Osteoblast (primary cell): ENCODE results near the gene FOXB2. TPM values are rescaled to one million over a fixed set of nuclear protein-coding genes. Genes with fewer than 3 reads are reported as not detected.

Source experiments
- DNase-seq: peaks from one replicate; pipeline ENCODE4 v3.0.0; 2011; ENCODE audit warnings: low spot score, mixed read lengths; ENCODE audit not compliant: insufficient read length; ENCODE audit errors: missing footprints
- H2AFZ ChIP-seq: 2 replicates; pipeline ENCODE4 v1.6.0; 2011; ENCODE audit warnings: mild to moderate bottlenecking, low read length
- H3K27ac ChIP-seq: 2 replicates; pipeline ENCODE4 v1.5.1; 2011; ENCODE audit warnings: mild to moderate bottlenecking, low read depth, low read length, moderate library complexity
- H3K27me3 ChIP-seq: 2 replicates; pipeline ENCODE4 v1.6.0; 2012; ENCODE audit warnings: mild to moderate bottlenecking, control low read depth, inconsistent platforms, low read length, moderate library complexity; ENCODE audit not compliant: insufficient read depth
- H3K36me3 ChIP-seq: 2 replicates; pipeline ENCODE4 v1.5.1; 2011; ENCODE audit warnings: mild to moderate bottlenecking, low read length, control low read depth, moderate library complexity; ENCODE audit not compliant: insufficient read depth
- H3K4me1 ChIP-seq: 2 replicates; pipeline ENCODE4 v1.5.1; 2011; ENCODE audit warnings: mild to moderate bottlenecking, low read length, control low read depth, moderate library complexity; ENCODE audit not compliant: insufficient read depth
- H3K4me2 ChIP-seq: 2 replicates; pipeline ENCODE4 v1.6.0; 2011; ENCODE audit warnings: mild to moderate bottlenecking, low read length; ENCODE audit not compliant: insufficient read depth
- H3K4me3 ChIP-seq: fragments of 200-600 bp; sonication (generic); 3 replicates; pipeline ENCODE4 v1.5.1; 2012; ENCODE audit warnings: mild to moderate bottlenecking, low read length, inconsistent platforms; ENCODE audit not compliant: insufficient read depth
- H3K79me2 ChIP-seq: 2 replicates; pipeline ENCODE4 v1.6.0; 2012; ENCODE audit warnings: mild to moderate bottlenecking, low read length, control low read depth, inconsistent platforms; ENCODE audit not compliant: insufficient read depth
- H3K9me3 ChIP-seq: 2 replicates; pipeline ENCODE4 v1.5.1; 2011; ENCODE audit warnings: low read depth, low read length, control low read depth
- H4K20me1 ChIP-seq: 2 replicates; pipeline ENCODE4 v1.6.0; 2012; ENCODE audit warnings: mild to moderate bottlenecking, low read length, control low read depth; ENCODE audit not compliant: insufficient read depth
- CTCF ChIP-seq: IDR thresholded peaks from 2 replicates; pipeline ENCODE4 v1.5.1; 2011; ENCODE audit warnings: mild to moderate bottlenecking, low read depth, low read length, moderate library complexity; ENCODE audit errors: extremely low read depth
- total RNA-seq: library from RNA; depleted of rRNA; stranded (reverse); fragments of >200 nt; gene quantifications from 2 replicates; pipeline ENCODE4 v1.2.3, GENCODE V29; 2012

FOXB2 gene
- total RNA-seq, 1 donor = not detected

GRCh38 chr9:77015327-77016048, 4.0 kb upstream of the FOXB2 start:
- no peak overlapping the region for H3K4me3 ChIP-seq
- H2AFZ ChIP-seq = no peak overlapping the region
- H3K27me3 ChIP-seq = peaks cover 97% of the 10 kb centered on the region
- peak; percentile 86 for DNase-seq
- no peak overlapping the region for H3K27ac ChIP-seq
- TF ChIP-seq CTCF = no peak
- no peaks in the 10 kb centered on the region for H3K79me2 ChIP-seq
- H3K4me2 ChIP-seq = no peak overlapping the region
- H3K4me1 ChIP-seq = peaks cover 4% of the 10 kb centered on the region
- H4K20me1 ChIP-seq = no peaks in the 10 kb centered on the region
- H3K9me3 ChIP-seq = no peaks in the 10 kb centered on the region
- no peaks in the 10 kb centered on the region for H3K36me3 ChIP-seq

- Histone ChIP-seq H3K4me3 (no peak overlapping the region), H2AFZ (no peak overlapping the region), H3K27me3 (peaks cover 97% of the 10 kb centered on the region), H3K79me2 (no peaks in the 10 kb centered on the region), H3K4me2 (no peak overlapping the region), H3K27ac (no peak overlapping the region), H3K9me3 (no peaks in the 10 kb centered on the region), H4K20me1 (no peaks in the 10 kb centered on the region), H3K36me3 (no peaks in the 10 kb centered on the region), H3K4me1 (peaks cover 4% of the 10 kb centered on the region)
- TF ChIP-seq CTCF = no peak
- peak; percentile 60 for DNase-seq
Measured at GRCh38 chr9:77016121-77016525, 3.3 kb upstream of the FOXB2 start.

GRCh38 chr9:77016526-77017504, 2.6 kb upstream of the FOXB2 start:
- no peak for TF ChIP-seq CTCF
- Histone ChIP-seq H3K9me3 (peaks cover 2% of the 10 kb centered on the region), H3K79me2 (no peaks in the 10 kb centered on the region), H3K36me3 (no peaks in the 10 kb centered on the region), H3K4me2 (no peak overlapping the region), H2AFZ (no peak overlapping the region), H3K27me3 (peaks cover 97% of the 10 kb centered on the region), H4K20me1 (peaks cover 1% of the 10 kb centered on the region), H3K4me1 (peaks cover 4% of the 10 kb centered on the region), H3K4me3 (no peak overlapping the region), H3K27ac (no peak overlapping the region)
- DNase-seq = peak; percentile 90

- H3K27me3 ChIP-seq = peaks cover 97% of the 10 kb centered on the region
- H3K4me2 ChIP-seq = no peak overlapping the region
- H3K27ac ChIP-seq = no peak overlapping the region
- peaks cover 5% of the 10 kb centered on the region for H4K20me1 ChIP-seq
- TF ChIP-seq CTCF = no peak
- DNase-seq = peak; percentile 15
- peaks cover 4% of the 10 kb centered on the region for H3K9me3 ChIP-seq
- H3K4me3 ChIP-seq = no peak overlapping the region
- H3K79me2 ChIP-seq = no peaks in the 10 kb centered on the region
- H3K4me1 ChIP-seq = no peaks in the 10 kb centered on the region
- H3K36me3 ChIP-seq = no peaks in the 10 kb centered on the region
- H2AFZ ChIP-seq = no peak overlapping the region
Measured at GRCh38 chr9:77017505-77017894, 2.0 kb upstream of the FOXB2 start.
